RWPE2 (cell line): ENCODE data around the gene TRANK1.

ENCODE experiments used
- ATAC-seq: fragments of 200-7000 bp; cut with Tn5 transposase; 3 replicates; pipeline ENCODE4 v1.9.1; 2021; ENCODE audit warnings: low read depth
- DNase-seq: peaks from one replicate; pipeline ENCODE4 v3.0.0-alpha.2; 2020; ENCODE audit warnings: low spot score
- H3K27ac ChIP-seq: fragments of 450-650 bp; 2 replicates; pipeline ENCODE4 v1.5.1; 2017; ENCODE audit warnings: mild to moderate bottlenecking; ENCODE audit not compliant: poor library complexity, severe bottlenecking
- H3K27me3 ChIP-seq: fragments of 250-450 bp; sonication (Bioruptor Pico); 2 replicates; pipeline ENCODE4 v1.5.1; 2021; ENCODE audit warnings: mild to moderate bottlenecking, moderate library complexity; ENCODE audit not compliant: insufficient read depth, poor library complexity, severe bottlenecking
- H3K36me3 ChIP-seq: fragments of 250-450 bp; sonication (Bioruptor Pico); 2 replicates; pipeline ENCODE4 v1.5.1; 2020; ENCODE audit warnings: low read depth, mild to moderate bottlenecking, moderate library complexity
- H3K4me1 ChIP-seq: fragments of 250-450 bp; sonication (Bioruptor Pico); 2 replicates; pipeline ENCODE4 v1.5.1; 2021; ENCODE audit warnings: mild to moderate bottlenecking, moderate library complexity; ENCODE audit not compliant: insufficient read depth, poor library complexity, severe bottlenecking
- H3K4me3 ChIP-seq: fragments of 250-450 bp; sonication (Bioruptor Pico); 2 replicates; pipeline ENCODE4 v1.5.1; 2021; ENCODE audit warnings: mild to moderate bottlenecking, moderate library complexity; ENCODE audit not compliant: severe bottlenecking
- H3K9me3 ChIP-seq: fragments of 250-450 bp; sonication (Bioruptor Pico); 2 replicates; pipeline ENCODE4 v1.5.1; 2021; ENCODE audit warnings: mild to moderate bottlenecking, moderate library complexity; ENCODE audit not compliant: severe bottlenecking
- TF ChIP-seq, protein P1 (sequence below): fragments of 450-650 bp; IDR thresholded peaks from one replicate; pipeline ENCODE4 v1.5.1; 2017; ENCODE audit warnings: mild to moderate bottlenecking, moderate library complexity; ENCODE audit not compliant: poor library complexity, severe bottlenecking

Gene TRANK1

DNA sequence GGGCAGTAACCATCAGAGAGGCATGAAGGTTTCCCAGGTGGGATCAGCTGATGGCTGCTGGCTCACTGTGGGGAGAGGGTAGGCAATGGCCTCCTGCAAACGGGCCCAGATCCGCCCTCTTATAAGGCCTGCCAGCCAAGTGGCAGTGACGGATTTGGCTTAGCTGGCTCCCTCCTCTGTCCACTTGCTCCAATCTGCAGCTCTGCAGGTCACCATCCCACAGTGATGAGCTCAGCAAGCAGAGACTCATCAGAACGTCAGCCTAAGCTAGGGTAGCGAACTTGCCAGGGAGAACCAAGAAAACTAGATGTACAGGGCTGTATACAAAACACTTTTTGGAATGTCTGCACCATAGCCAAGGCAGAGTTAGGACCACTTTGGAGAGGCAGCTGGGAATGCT lies 117.7 kb downstream of the TRANK1 start:
- no peak for ATAC-seq
- Histone ChIP-seq H3K4me3 (no peak overlapping the region), H3K4me1 (no peaks in the 10 kb centered on the region), H3K27ac (no peak overlapping the region), H3K36me3 (no peaks in the 10 kb centered on the region), H3K27me3 (no peaks in the 10 kb centered on the region), H3K9me3 (no peaks in the 10 kb centered on the region)
- DNase-seq = no peak
- TF ChIP-seq, protein P1, sequence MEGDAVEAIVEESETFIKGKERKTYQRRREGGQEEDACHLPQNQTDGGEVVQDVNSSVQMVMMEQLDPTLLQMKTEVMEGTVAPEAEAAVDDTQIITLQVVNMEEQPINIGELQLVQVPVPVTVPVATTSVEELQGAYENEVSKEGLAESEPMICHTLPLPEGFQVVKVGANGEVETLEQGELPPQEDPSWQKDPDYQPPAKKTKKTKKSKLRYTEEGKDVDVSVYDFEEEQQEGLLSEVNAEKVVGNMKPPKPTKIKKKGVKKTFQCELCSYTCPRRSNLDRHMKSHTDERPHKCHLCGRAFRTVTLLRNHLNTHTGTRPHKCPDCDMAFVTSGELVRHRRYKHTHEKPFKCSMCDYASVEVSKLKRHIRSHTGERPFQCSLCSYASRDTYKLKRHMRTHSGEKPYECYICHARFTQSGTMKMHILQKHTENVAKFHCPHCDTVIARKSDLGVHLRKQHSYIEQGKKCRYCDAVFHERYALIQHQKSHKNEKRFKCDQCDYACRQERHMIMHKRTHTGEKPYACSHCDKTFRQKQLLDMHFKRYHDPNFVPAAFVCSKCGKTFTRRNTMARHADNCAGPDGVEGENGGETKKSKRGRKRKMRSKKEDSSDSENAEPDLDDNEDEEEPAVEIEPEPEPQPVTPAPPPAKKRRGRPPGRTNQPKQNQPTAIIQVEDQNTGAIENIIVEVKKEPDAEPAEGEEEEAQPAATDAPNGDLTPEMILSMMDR = no peak

DNA sequence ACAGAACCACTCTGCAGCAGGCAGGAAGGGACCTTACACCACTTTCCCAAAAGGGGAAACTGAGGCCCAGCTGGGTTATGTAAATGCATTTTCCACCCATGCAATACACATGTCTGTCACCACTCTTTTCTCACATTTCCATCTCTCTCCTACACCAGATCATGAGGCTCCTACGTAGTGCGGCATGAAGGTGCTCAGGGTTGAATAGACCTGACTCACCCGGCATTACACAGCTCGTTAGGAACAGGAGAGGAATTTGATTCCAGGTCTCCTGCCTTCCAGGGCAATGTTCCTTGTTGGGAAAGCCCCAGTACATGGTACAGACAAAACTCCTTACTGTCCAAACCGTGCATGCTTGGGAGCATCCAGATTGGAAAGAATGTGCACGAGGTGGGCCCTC lies 118.6 kb downstream of the TRANK1 start:
- no peak overlapping the region for H3K27ac ChIP-seq

DNA sequence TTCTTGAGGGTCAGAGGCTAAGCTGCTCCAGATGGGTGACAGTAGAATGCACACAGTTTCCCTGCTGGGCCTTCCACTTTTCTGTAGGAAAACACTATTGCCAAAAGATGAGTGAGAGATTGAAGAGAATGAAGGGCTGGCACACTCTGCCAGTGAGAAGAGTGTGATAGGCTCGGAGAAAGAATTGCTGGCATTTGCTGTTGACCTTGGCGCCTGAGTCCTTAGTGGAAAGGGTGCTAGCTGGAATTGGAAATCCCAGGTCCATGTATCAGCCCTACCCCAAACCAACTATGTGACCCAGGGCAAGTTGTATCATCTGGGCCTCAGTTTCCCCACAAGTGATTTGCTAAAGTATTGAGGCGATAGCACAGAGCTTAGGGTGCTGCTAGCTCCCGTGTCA lies 120.4 kb downstream of the TRANK1 start:
- no peaks in the 10 kb centered on the region for H3K9me3 ChIP-seq
- no peak overlapping the region for H3K4me3 ChIP-seq
- H3K4me1 ChIP-seq = no peaks in the 10 kb centered on the region
- no peaks in the 10 kb centered on the region for H3K36me3 ChIP-seq
- no peak for DNase-seq
- no peaks in the 10 kb centered on the region for H3K27me3 ChIP-seq
- TF ChIP-seq, protein P1 = no peak
- no peak overlapping the region for H3K27ac ChIP-seq
- no peak for ATAC-seq

More for the DNA sequence above, 118.6 kb downstream of the TRANK1 start:
- H3K9me3 ChIP-seq = no peaks in the 10 kb centered on the region
- H3K27me3 ChIP-seq = no peaks in the 10 kb centered on the region
- no peaks in the 10 kb centered on the region for H3K36me3 ChIP-seq
- TF ChIP-seq, protein P1 = no peak
- ATAC-seq (no peak), DNase-seq (no peak)
- no peak overlapping the region for H3K4me3 ChIP-seq
- H3K4me1 ChIP-seq = no peaks in the 10 kb centered on the region

DNA sequence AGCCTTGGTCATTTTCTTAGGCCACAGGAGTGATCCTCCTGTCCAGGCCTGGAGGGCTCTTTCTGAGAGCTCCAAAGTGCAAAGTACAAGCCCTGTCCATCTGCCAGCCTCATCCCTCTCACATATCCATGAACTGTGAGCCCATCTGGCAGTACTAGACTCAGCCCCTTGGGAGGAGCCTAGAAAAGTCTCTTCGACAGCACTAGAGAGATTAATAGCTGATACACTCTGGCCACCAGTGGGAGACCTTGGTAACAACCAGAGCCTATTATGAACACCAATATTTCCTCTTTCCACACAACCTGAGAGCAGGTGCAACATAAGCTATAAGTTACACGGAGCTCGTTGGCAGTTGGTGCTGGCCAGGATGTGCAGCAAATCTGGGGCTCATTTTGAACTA lies 121.0 kb downstream of the TRANK1 start:
- Histone ChIP-seq H3K36me3 (no peaks in the 10 kb centered on the region), H3K27ac (no peak overlapping the region), H3K27me3 (no peaks in the 10 kb centered on the region), H3K4me1 (no peaks in the 10 kb centered on the region), H3K4me3 (no peak overlapping the region), H3K9me3 (no peaks in the 10 kb centered on the region)
- TF ChIP-seq, protein P1 = no peak
- DNase-seq (no peak), ATAC-seq (no peak)

DNA sequence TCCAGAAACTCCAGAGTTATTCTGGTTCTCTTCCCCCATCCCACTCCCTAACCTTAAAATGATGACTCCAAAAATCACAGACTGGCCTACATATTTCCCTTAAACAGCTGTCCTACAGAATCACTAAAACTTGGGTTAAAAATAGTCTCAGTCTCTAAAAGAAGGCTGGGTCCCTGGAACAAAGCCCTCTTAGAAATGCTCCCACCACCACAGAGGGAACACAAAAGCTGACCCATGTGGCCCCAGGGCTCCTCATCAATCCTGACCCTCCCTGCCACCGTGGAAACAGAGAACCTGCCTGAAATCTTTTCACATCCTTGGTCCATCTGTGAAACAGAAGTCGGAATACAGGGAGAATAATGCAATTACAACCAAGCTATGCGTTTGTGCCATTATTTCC lies 124.8 kb downstream of the TRANK1 start:
- DNase-seq (no peak), ATAC-seq (no peak)
- H3K9me3 ChIP-seq = no peaks in the 10 kb centered on the region
- no peaks in the 10 kb centered on the region for H3K36me3 ChIP-seq
- H3K4me1 ChIP-seq = no peaks in the 10 kb centered on the region
- no peak overlapping the region for H3K4me3 ChIP-seq
- TF ChIP-seq, protein P1 = no peak
- H3K27ac ChIP-seq = no peak overlapping the region
- H3K27me3 ChIP-seq = no peaks in the 10 kb centered on the region
